ENCODE data around the gene RMND1. TPM values are rescaled to one million over a fixed set of nuclear protein-coding genes. Genes with fewer than 3 reads are reported as not detected.

RMND1 gene
- total and polyA plus RNA-seq, 2 experiments from 2014 or later = 29.9 to 30.6 TPM

DNA sequence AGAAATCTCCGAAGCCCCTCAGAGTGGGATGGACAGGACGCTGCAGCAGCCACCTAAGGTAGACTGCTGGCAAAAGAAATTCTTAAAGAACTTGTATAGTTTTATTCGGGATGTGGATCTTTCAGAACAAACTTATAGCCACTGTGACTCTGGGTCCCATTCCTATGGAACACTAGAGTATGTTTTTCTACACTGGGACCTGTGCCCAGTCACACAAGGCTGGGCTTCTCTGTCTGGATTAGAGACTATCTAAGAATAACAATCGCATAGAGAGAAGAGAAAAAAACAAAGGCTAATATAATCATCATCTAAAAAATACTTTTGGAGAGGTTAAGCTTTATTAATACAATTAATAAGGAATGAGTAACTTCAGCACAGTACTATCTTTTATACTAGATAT is 28.9 kb downstream of the RMND1 start:
- H3K9me2 ChIP-seq (ENCODE audit: insufficient read depth) = no peaks in the 10 kb centered on the region
- H3F3A ChIP-seq (ENCODE audit: insufficient read depth) = peaks cover 11% of the 10 kb centered on the region; the same call in 1 of the 2 replicates
- no peak overlapping the region for H3K4me3 ChIP-seq
- no peak for DNase-seq
- H3K27ac ChIP-seq = no peak overlapping the region
- H3K4me2 ChIP-seq (ENCODE audit: unreplicated experiment) = no peak overlapping the region
- no peaks in the 10 kb centered on the region for H3K79me2 ChIP-seq (ENCODE audit: insufficient read depth)
- H4K20me1 ChIP-seq (ENCODE audit: insufficient read depth) = no peaks in the 10 kb centered on the region
- H2AFZ ChIP-seq = no peak overlapping the region
- 87% methylated on average over 4 of the region's 4 CpGs for WGBS, 2 experiments (ENCODE audit: low coverage in 1 of 2, low lambda C conversion rate in 2 of 2, missing lambda C conversion rate in 2 of 2)
- in situ Hi-C loops (cut with MboI) = no loop called here
- no peaks in the 10 kb centered on the region for H3K27me3 ChIP-seq (replicated peaks; ENCODE audit: insufficient read depth)
- H3K9me3 ChIP-seq (ENCODE audit: low read depth) = no peaks in the 10 kb centered on the region
- H3K36me3 ChIP-seq (ENCODE audit: low read depth) = peaks cover 30% of the 10 kb centered on the region; the same call in 1 of the 2 replicates
- no peaks in the 10 kb centered on the region for H3K4me1 ChIP-seq (ENCODE audit: insufficient read depth)
- H3K9ac ChIP-seq = no peak overlapping the region
- no peak for TF ChIP-seq EZH2phosphoT487 (IDR thresholded peaks at IDR 0.05; ENCODE audit: insufficient read depth, low read depth)
- TF ChIP-seq EZH2 (IDR thresholded peaks at IDR 0.05; ENCODE audit: insufficient read depth, poor library complexity, severe bottlenecking) = no peak

DNA sequence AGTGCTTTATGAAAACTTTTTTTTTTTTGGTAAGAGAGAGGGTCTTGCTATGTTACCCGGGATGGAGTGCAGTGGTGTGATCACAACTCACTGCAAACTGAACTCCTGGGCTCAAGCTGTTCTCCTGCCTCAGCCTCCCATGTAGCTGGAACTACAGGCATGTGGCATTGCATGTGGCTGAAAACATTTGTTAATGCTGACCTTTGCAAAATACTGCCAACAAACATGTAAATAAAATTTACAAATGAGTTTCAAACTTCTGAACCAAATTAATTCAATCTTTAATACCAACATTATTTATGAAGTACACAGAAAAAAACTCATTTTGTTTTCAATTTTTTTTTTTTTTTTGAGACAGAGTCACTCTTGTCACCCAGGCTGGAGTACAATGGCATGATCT is 34.4 kb downstream of the RMND1 start:
- peaks cover 32% of the 10 kb centered on the region for H3F3A ChIP-seq (ENCODE audit: insufficient read depth)
- H2AFZ ChIP-seq = no peak overlapping the region
- no peaks in the 10 kb centered on the region for H3K9me2 ChIP-seq (ENCODE audit: insufficient read depth)
- WGBS, 2 experiments (ENCODE audit: low coverage in 1 of 2, low lambda C conversion rate in 2 of 2, missing lambda C conversion rate in 2 of 2) = 90 to 100% methylated on average over 1 of the region's 1 CpG
- H3K4me3 ChIP-seq = no peak overlapping the region
- no peak for DNase-seq
- TF ChIP-seq EZH2phosphoT487 (IDR thresholded peaks at IDR 0.05; ENCODE audit: insufficient read depth, low read depth) = no peak
- no peak for TF ChIP-seq EZH2 (IDR thresholded peaks at IDR 0.05; ENCODE audit: insufficient read depth, poor library complexity, severe bottlenecking)
- H3K9me3 ChIP-seq (ENCODE audit: low read depth) = no peaks in the 10 kb centered on the region
- no peaks in the 10 kb centered on the region for H3K27me3 ChIP-seq (replicated peaks; ENCODE audit: insufficient read depth)
- in situ Hi-C loops (cut with MboI) = no loop called here
- peaks cover 8% of the 10 kb centered on the region; the same call in 1 of the 2 replicates for H3K79me2 ChIP-seq (ENCODE audit: insufficient read depth)
- H3K4me2 ChIP-seq (ENCODE audit: unreplicated experiment) = no peak overlapping the region
- H3K27ac ChIP-seq = no peak overlapping the region
- no peaks in the 10 kb centered on the region for H4K20me1 ChIP-seq (ENCODE audit: insufficient read depth)
- peaks cover 56% of the 10 kb centered on the region for H3K36me3 ChIP-seq (ENCODE audit: low read depth)
- H3K9ac ChIP-seq = no peak overlapping the region
- H3K4me1 ChIP-seq (ENCODE audit: insufficient read depth) = no peaks in the 10 kb centered on the region

- DNase-seq = no peak
- H2AFZ ChIP-seq = no peak overlapping the region
- WGBS, 2 experiments (ENCODE audit: low coverage in 1 of 2, low lambda C conversion rate in 2 of 2, missing lambda C conversion rate in 2 of 2) = 95 to 99% methylated on average over 3 of the region's 3 CpGs
Observed at GRCh38 chr6:151414641-151415260, 37.2 kb downstream of the RMND1 start.

GRCh38 chr6:151413372-151414145 is 38.4 kb downstream of the RMND1 start:
- H4K20me1 ChIP-seq (ENCODE audit: insufficient read depth) = no peaks in the 10 kb centered on the region
- H3K4me1 ChIP-seq (ENCODE audit: insufficient read depth) = no peaks in the 10 kb centered on the region
- TF ChIP-seq EZH2phosphoT487 (IDR thresholded peaks at IDR 0.05; ENCODE audit: insufficient read depth, low read depth) = no peak
- TF ChIP-seq EZH2 (IDR thresholded peaks at IDR 0.05; ENCODE audit: insufficient read depth, poor library complexity, severe bottlenecking) = no peak
- H2AFZ ChIP-seq = no peak overlapping the region
- no peak overlapping the region for H3K27ac ChIP-seq
- H3K27me3 ChIP-seq (replicated peaks; ENCODE audit: insufficient read depth) = no peaks in the 10 kb centered on the region
- peaks cover 25% of the 10 kb centered on the region for H3K79me2 ChIP-seq (ENCODE audit: insufficient read depth)
- in situ Hi-C loops (cut with MboI) = no loop called here
- no peak for DNase-seq
- H3K4me3 ChIP-seq = no peak overlapping the region
- H3K9ac ChIP-seq = no peak overlapping the region
- H3F3A ChIP-seq (ENCODE audit: insufficient read depth) = peaks cover 22% of the 10 kb centered on the region
- H3K9me2 ChIP-seq (ENCODE audit: insufficient read depth) = no peaks in the 10 kb centered on the region
- H3K4me2 ChIP-seq (ENCODE audit: unreplicated experiment) = no peak overlapping the region
- peaks cover 65% of the 10 kb centered on the region for H3K36me3 ChIP-seq (ENCODE audit: low read depth)
- 86 to 89% methylated on average over 8 of the region's 8 CpGs for WGBS, 2 experiments (ENCODE audit: low coverage in 1 of 2, low lambda C conversion rate in 2 of 2, missing lambda C conversion rate in 2 of 2)
- no peaks in the 10 kb centered on the region for H3K9me3 ChIP-seq (ENCODE audit: low read depth)

More at GRCh38 chr6:151414641-151415260, 37.2 kb downstream of the RMND1 start:
- Histone ChIP-seq H3K27ac (no peak overlapping the region), H3K27me3 (replicated peaks; ENCODE audit: insufficient read depth) (no peaks in the 10 kb centered on the region), H3K9ac (no peak overlapping the region), H4K20me1 (ENCODE audit: insufficient read depth) (no peaks in the 10 kb centered on the region), H3K4me2 (ENCODE audit: unreplicated experiment) (no peak overlapping the region), H3K9me3 (ENCODE audit: low read depth) (no peaks in the 10 kb centered on the region), H3K36me3 (ENCODE audit: low read depth) (peaks cover 60% of the 10 kb centered on the region), H3F3A (ENCODE audit: insufficient read depth) (peaks cover 22% of the 10 kb centered on the region), H3K79me2 (ENCODE audit: insufficient read depth) (peaks cover 15% of the 10 kb centered on the region; the same call in 1 of the 2 replicates), H3K9me2 (ENCODE audit: insufficient read depth) (no peaks in the 10 kb centered on the region), H3K4me3 (no peak overlapping the region), H3K4me1 (ENCODE audit: insufficient read depth) (no peaks in the 10 kb centered on the region)
- TF ChIP-seq EZH2phosphoT487 (IDR thresholded peaks at IDR 0.05; ENCODE audit: insufficient read depth, low read depth) (no peak), EZH2 (IDR thresholded peaks at IDR 0.05; ENCODE audit: insufficient read depth, poor library complexity, severe bottlenecking) (no peak)
- in situ Hi-C loops (cut with MboI) = no loop called here
